Skeletal muscle cell (primary cell): ENCODE measurements around the gene ZFAND4.
"Not testable (repeated sequence)": the region's sequence is repeated elsewhere in the genome, so short reads cannot be mapped to it uniquely, and the experiment has no call there.

ENCODE experiments used
- DNase-seq: peaks from one replicate; pipeline ENCODE4 v3.0.0-alpha.2; 2010; ENCODE audit warnings: low read depth
- H3K4me3 ChIP-seq: 2 replicates; pipeline ENCODE4 v1.5.1; 2011; ENCODE audit warnings: low read depth, mild to moderate bottlenecking, control low read depth, low read length, moderate library complexity

Gene ZFAND4

GRCh38 chr10:45646384-45647050 is 26.1 kb downstream of the ZFAND4 start:
- no peak for DNase-seq

DNA sequence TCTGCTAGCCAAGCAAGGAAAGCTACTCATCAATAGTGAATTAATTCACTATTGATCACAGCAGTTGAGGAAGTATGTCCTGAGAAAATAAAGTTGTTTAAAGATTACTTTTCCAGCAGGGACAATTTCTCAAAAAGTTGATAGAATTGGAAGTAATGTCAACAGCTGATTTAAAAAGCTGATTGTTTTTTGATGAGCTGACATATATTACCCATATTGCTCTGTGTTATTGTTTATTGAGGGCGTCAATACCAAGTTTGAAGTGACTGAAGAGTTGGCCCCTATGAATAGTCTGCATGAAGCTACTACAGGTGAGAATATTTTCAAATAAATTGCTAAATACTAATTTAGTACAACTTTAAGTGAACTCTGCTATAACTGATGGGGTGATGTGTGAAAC is 28.0 kb downstream of the ZFAND4 start:
- no peak for DNase-seq

More at GRCh38 chr10:45646384-45647050, 26.1 kb downstream of the ZFAND4 start:
- no peak overlapping the region for H3K4me3 ChIP-seq

GRCh38 chr10:45640941-45641340 is 31.6 kb downstream of the ZFAND4 start:
- H3K4me3 ChIP-seq: no peak overlapping the region
- DNase-seq: no peak

More for the DNA sequence above, 28.0 kb downstream of the ZFAND4 start:
- no peak overlapping the region for H3K4me3 ChIP-seq

DNA sequence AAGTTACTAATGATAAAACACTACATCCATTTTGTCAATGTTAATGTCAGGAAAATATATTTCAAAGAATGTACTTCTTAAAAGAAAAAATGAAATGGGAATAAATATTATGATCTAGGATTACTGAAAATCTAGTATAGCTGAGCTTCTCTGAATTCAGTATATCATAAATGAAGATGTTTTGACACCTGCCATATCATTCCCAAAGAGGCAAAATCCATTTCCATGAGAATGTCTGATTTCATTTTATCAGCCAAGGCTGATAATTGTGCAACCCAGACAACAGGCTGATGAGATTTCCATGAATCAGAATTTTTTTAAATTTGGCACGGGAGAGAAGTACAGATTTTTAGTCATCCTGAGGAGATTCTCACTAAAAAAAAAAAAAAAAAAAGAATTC is 32.5 kb downstream of the ZFAND4 start:
- no peak overlapping the region for H3K4me3 ChIP-seq
- DNase-seq: no peak

- H3K4me3 ChIP-seq: no peak overlapping the region
- no peak for DNase-seq
Measured at GRCh38 chr10:45627412-45628048, 45.0 kb downstream of the ZFAND4 start.

DNA sequence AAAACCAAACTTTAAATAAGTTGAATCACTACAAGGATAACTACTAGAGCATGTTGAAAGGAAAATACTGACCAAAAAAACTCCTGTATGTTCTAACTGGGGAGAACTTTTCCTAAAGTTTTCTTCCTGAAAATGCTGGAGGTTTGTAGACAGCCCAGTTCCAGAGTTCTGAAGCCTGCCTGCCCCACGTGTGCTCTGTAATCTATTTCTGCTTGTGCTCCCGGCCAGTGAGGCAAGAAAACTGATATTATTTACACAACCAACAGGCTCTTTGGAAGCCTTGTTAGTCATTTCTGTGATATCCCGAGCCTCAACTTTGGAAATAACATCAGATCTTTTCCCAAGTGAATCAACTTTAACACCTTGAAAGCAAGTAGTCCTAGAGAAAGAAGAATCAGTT is 46.7 kb downstream of the ZFAND4 start:
- H3K4me3 ChIP-seq: no peak overlapping the region
- no peak for DNase-seq

GRCh38 chr10:45624724-45625123 is 47.8 kb downstream of the ZFAND4 start:
- no peak overlapping the region for H3K4me3 ChIP-seq
- DNase-seq: no peak

DNA sequence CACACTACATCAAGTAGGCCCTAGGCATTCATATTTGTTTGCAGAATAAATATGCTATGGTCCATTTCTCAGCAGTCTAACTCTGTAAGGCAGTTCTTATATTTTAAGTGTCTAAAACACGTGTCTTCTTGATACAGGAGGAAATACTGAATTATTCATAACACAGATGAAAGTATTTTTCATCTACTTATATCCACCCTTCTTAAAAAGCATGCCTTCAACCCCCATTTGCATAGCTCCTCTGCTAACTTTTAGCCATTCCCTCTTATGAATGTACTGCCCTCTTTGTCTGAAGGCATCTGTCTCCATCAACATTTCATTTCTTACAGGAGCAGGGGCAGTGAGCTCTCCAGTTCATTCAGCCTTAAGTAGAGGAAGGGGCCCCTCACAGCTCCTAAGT is 57.7 kb downstream of the ZFAND4 start:
- no peak for DNase-seq
- H3K4me3 ChIP-seq: no peak overlapping the region

DNA sequence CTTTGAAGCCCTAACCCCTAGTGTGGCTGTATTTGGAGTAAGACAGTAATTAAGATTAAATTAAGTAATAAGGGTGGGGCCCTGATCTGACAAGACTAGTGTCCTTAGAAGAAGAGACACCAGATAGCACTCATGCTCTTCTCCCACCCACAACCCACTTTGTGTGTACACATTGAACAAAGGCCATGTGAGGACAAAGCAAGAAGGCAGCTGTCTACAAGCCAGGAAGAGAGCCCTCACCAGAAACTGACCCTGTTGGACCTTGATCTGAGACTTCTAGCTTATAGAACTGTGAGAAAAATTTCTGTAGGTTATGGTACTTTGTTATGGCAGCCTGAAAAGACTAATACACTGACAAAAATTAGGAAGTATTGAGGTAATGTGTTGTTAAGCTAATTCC is 59.8 kb downstream of the ZFAND4 start:
- H3K4me3 ChIP-seq: no peak overlapping the region
- DNase-seq: no peak

DNA sequence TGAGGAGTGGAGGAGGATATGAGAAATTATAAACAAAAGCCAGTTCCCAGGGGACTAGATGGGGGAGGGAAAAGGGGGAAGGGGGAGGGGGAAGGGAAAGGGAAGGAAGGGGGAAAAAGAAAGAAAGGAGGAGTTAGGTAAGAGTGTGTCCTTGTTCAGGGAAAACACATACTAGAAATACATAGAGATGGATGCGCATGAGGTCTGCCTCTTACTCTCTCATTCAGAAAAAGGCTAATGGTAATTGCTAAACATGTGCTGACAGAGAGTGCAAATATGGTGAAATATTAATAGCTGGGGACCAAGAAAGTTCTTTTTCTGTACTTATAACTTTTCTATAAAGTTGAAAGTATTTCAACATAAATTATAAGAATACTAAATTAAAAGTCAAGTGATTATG is 64.5 kb downstream of the ZFAND4 start:
- DNase-seq: no peak
- H3K4me3 ChIP-seq: no peak overlapping the region

DNA sequence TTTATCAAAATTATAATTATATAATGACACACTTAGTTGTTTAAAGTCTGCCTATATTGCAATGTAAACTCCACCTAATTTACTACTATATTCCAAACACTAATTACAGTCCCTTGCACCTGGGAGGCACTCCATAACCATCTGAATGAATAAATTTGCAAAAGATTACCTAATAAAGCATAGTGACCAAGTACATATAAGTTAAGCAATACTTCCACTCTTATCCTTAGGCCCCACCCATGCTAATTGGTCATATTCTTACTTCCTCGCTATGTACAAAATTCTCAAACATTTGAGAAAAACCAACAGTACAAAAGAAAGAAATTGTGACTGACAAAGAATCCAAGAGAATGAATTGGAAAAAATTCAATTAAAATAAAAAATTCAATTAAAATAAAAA is 65.3 kb downstream of the ZFAND4 start:
- no peak for DNase-seq
- H3K4me3 ChIP-seq: no peak overlapping the region

- H3K4me3 ChIP-seq: no peak overlapping the region
- no peak for DNase-seq
Measured at GRCh38 chr10:45602836-45603235, 69.7 kb downstream of the ZFAND4 start.

DNA sequence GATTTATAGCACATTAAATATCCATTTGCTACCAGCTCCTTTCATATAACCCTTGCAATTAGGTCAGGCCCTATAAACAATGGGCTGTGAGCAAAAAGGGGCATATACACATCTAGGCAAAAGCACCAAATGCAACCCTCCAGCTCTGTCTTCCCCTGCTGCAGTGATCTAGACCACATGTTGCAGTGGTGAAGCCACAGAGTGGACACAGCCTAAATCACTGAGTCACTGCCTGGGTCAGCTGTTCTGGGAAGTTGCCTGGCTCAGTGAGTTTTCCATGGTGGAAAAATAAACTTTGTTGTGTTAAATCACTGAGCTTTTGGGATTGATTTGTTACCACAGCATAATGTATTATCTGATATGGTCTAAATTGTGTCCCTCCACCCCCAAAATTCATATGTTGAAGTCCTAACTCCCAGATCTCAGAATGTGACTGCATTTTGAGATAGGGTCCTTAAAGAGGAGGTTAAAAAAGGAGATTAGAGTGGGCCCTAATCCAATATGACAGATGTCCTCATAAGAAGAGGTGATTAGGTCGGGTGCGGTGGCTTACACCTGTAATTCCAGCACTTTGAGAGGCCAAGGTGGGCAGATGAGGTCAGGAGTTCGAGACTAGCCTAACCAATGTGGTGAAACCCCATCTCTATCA is 70.4 kb downstream of the ZFAND4 start:
- H3K4me3 ChIP-seq: no peak overlapping the region
- peak; percentile 27 for DNase-seq

- peak; percentile 0 for DNase-seq
- not testable (repeated sequence) for H3K4me3 ChIP-seq
Measured at GRCh38 chr10:45601254-45601930, 71.2 kb downstream of the ZFAND4 start.

- H3K4me3 ChIP-seq: peak overlapping the region; percentile 31
- DNase-seq: not testable (repeated sequence)
Measured at GRCh38 chr10:45600337-45601253, 72.0 kb downstream of the ZFAND4 start.

DNA sequence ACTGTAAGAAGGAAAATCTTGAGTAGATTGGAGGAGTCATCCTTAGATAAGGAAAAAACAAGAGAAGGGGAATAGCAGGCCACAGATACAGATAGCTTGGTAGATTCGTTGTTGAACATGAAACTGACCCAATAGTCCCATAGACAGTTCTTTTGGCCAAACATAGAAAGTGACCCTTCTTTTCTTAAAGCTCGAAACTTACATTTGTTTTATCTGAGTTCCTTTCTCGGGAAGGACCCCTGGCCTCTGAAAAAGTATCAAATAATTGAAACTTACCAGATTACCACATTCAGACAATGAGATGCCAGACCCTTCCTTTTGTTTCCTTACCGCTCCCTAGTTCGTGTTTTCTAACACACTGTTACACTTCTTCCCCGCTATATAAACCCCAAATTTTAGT is 72.9 kb downstream of the ZFAND4 start:
- no peak overlapping the region for H3K4me3 ChIP-seq
- DNase-seq: no peak

GRCh38 chr10:45599021-45599603 is 73.5 kb downstream of the ZFAND4 start:
- DNase-seq: no peak
- no peak overlapping the region for H3K4me3 ChIP-seq

DNA sequence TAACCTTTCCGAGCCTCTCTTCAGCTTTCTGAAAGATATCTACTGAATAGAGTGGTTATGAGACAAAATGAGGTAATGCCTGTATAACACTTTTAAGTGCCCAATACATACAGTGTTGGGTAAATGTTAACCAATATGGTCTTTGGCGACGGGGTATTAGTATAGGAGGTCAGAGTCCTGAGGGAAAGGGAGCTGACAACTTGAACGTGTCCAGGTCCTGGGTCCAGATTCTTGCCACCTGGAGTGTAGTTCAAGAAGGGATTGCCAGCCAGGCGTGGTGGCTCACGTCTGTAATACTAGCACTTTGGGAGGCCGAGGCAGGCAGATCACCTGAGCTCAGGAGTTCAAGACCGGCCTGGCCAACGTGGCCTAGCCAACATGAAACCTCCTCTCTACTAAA is 76.0 kb downstream of the ZFAND4 start:
- no peak overlapping the region for H3K4me3 ChIP-seq
- no peak for DNase-seq
